ENCODE results near the gene C11orf87. TPM values are rescaled to one million over a fixed set of nuclear protein-coding genes. Genes with fewer than 3 reads are reported as not detected.

The C11orf87 gene
- polyA plus RNA-seq: 216 and 251 TPM in 2 replicates

GRCh38 chr11:109421981-109422869 lies at the start of gene C11orf87:
C11orf87 (plus strand) TSS chr11:109422190; CDS start chr11:109423634, 1,444 bp downstream.

Data from Purkinje cell (primary cell).